Panc1 (cell line): Measurements from ENCODE around the gene CPAMD8.

Experiments
- POLR2AphosphoS5 ChIP-seq: IDR thresholded peaks from 2 replicates; pipeline ENCODE4 v1.6.1; 2012; ENCODE audit warnings: mild to moderate bottlenecking, low read depth, low read length, moderate library complexity
- SIN3A ChIP-seq: IDR thresholded peaks from 2 replicates; pipeline ENCODE4 v1.6.1; 2012; ENCODE audit warnings: low read depth, mild to moderate bottlenecking, low read length, moderate library complexity, borderline replicate concordance; ENCODE audit not compliant: insufficient read depth
- TCF7L2 ChIP-seq: IDR thresholded peaks from 2 replicates; pipeline ENCODE4 v1.6.1; 2011; ENCODE audit warnings: mild to moderate bottlenecking, low read depth, low read length, inconsistent platforms
- TF ChIP-seq, protein P1 (sequence below): fragments of 450-650 bp; IDR thresholded peaks from 2 replicates; pipeline ENCODE4 v1.5.1; 2017; ENCODE audit warnings: mild to moderate bottlenecking
- TF ChIP-seq, protein P2 (sequence below), 2 experiments: IDR thresholded peaks; 2 replicates each; pipeline ENCODE4 v1.6.1; 2011 to 2012; ENCODE audit warnings: low read depth in 2 of 2, control low read depth in 1 of 2, low read length in 1 of 2, mild to moderate bottlenecking in 1 of 2, moderate library complexity in 1 of 2; ENCODE audit not compliant: insufficient read depth in 1 of 2

DNA sequence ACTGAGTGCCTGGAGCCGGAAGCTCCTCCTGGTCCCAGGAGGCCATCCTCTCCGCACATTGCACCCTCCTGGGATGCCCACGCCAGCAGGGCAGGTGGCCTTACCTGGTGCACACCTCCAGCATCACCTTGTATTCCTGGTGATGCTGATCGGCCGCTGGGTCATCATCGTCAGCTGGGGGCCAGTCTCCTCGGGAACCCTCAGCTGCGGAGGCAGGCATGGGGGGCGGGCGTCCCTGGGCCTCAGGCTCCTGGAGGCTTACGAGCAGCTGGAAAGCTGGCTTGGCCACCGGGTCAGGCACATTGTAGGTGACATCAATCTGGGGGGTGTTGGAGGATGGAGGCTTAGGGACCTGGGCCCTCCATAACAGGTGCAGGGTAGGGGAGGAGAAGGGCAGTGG, 124.1 kb downstream of the CPAMD8 start:
- TF ChIP-seq, protein P1, sequence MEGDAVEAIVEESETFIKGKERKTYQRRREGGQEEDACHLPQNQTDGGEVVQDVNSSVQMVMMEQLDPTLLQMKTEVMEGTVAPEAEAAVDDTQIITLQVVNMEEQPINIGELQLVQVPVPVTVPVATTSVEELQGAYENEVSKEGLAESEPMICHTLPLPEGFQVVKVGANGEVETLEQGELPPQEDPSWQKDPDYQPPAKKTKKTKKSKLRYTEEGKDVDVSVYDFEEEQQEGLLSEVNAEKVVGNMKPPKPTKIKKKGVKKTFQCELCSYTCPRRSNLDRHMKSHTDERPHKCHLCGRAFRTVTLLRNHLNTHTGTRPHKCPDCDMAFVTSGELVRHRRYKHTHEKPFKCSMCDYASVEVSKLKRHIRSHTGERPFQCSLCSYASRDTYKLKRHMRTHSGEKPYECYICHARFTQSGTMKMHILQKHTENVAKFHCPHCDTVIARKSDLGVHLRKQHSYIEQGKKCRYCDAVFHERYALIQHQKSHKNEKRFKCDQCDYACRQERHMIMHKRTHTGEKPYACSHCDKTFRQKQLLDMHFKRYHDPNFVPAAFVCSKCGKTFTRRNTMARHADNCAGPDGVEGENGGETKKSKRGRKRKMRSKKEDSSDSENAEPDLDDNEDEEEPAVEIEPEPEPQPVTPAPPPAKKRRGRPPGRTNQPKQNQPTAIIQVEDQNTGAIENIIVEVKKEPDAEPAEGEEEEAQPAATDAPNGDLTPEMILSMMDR: no peak
- TF ChIP-seq POLR2AphosphoS5 (no peak), SIN3A (no peak), TCF7L2 (no peak)
- TF ChIP-seq, protein P2, sequence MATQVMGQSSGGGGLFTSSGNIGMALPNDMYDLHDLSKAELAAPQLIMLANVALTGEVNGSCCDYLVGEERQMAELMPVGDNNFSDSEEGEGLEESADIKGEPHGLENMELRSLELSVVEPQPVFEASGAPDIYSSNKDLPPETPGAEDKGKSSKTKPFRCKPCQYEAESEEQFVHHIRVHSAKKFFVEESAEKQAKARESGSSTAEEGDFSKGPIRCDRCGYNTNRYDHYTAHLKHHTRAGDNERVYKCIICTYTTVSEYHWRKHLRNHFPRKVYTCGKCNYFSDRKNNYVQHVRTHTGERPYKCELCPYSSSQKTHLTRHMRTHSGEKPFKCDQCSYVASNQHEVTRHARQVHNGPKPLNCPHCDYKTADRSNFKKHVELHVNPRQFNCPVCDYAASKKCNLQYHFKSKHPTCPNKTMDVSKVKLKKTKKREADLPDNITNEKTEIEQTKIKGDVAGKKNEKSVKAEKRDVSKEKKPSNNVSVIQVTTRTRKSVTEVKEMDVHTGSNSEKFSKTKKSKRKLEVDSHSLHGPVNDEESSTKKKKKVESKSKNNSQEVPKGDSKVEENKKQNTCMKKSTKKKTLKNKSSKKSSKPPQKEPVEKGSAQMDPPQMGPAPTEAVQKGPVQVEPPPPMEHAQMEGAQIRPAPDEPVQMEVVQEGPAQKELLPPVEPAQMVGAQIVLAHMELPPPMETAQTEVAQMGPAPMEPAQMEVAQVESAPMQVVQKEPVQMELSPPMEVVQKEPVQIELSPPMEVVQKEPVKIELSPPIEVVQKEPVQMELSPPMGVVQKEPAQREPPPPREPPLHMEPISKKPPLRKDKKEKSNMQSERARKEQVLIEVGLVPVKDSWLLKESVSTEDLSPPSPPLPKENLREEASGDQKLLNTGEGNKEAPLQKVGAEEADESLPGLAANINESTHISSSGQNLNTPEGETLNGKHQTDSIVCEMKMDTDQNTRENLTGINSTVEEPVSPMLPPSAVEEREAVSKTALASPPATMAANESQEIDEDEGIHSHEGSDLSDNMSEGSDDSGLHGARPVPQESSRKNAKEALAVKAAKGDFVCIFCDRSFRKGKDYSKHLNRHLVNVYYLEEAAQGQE (IDR thresholded peaks at IDR 0.05; ENCODE audit: insufficient read depth in 1 of 2, low read depth in 2 of 2, low read length in 1 of 2): no peak
